HL-60 (cell line): ENCODE results near the gene GRID2IP.

ENCODE experiments used
- DNase-seq, 2 experiments: peaks; one replicate each; pipeline ENCODE4 v3.0.0-alpha.2; 2010 to 2020; ENCODE audit warnings: low read depth in 1 of 2, low spot score in 1 of 2
- H3K27ac ChIP-seq: fragments of 250-450 bp; sonication (Bioruptor Pico); replicated peaks from 2 replicates; pipeline ENCODE4 v1.5.1; 2020; ENCODE audit warnings: mild to moderate bottlenecking, moderate library complexity
- H3K27me3 ChIP-seq: fragments of 250-450 bp; sonication (Bioruptor Pico); 2 replicates; pipeline ENCODE4 v1.5.1; 2021; ENCODE audit warnings: mild to moderate bottlenecking, moderate library complexity; ENCODE audit not compliant: insufficient read depth, poor library complexity, severe bottlenecking
- H3K4me3 ChIP-seq: replicated peaks from 2 replicates; pipeline ENCODE4 v1.5.1; 2011; ENCODE audit warnings: mild to moderate bottlenecking, control low read depth, low read length; ENCODE audit not compliant: insufficient read depth
- GABPA ChIP-seq: IDR thresholded peaks from 2 replicates; pipeline ENCODE4 v1.6.1; 2012; ENCODE audit warnings: low read depth
- POLR2AphosphoS5 ChIP-seq: IDR thresholded peaks from 2 replicates; pipeline ENCODE4 v1.6.1; 2012; ENCODE audit warnings: low read depth
- SPI1 ChIP-seq: IDR thresholded peaks from 2 replicates; pipeline ENCODE4 v1.6.1; 2012; ENCODE audit warnings: low read depth, mild to moderate bottlenecking, borderline replicate concordance
- TF ChIP-seq, protein P1 (sequence below): IDR thresholded peaks from 2 replicates; pipeline ENCODE4 v1.6.1; 2012; ENCODE audit warnings: low read depth; ENCODE audit not compliant: insufficient replicate concordance
- TF ChIP-seq, protein P2 (sequence below): IDR thresholded peaks from one replicate; pipeline ENCODE4 v1.5.1; 2011; ENCODE audit warnings: low read length, control low read depth, inconsistent platforms; ENCODE audit not compliant: insufficient read depth

GRID2IP gene

DNA sequence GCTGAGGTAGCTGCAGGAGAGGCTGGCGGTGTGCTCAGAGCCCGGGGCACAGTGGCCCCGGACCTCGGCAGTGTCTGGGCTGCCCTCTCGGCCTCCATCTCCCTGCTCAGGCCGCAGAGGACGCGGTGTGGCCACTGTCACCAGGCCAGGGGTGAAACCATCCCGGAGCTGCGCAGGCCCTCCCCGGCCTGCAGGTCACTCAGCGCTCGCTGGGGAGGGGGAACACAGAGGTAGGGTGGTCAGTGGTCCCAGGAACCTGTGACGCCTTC lies 53.7 kb downstream of the GRID2IP start:
- Histone ChIP-seq H3K4me3 (no peak overlapping the region), H3K27me3 (no peaks in the 10 kb centered on the region), H3K27ac (no peak overlapping the region)
- TF ChIP-seq SPI1 (no peak), POLR2AphosphoS5 (no peak), GABPA (no peak)
- TF ChIP-seq, protein P1, sequence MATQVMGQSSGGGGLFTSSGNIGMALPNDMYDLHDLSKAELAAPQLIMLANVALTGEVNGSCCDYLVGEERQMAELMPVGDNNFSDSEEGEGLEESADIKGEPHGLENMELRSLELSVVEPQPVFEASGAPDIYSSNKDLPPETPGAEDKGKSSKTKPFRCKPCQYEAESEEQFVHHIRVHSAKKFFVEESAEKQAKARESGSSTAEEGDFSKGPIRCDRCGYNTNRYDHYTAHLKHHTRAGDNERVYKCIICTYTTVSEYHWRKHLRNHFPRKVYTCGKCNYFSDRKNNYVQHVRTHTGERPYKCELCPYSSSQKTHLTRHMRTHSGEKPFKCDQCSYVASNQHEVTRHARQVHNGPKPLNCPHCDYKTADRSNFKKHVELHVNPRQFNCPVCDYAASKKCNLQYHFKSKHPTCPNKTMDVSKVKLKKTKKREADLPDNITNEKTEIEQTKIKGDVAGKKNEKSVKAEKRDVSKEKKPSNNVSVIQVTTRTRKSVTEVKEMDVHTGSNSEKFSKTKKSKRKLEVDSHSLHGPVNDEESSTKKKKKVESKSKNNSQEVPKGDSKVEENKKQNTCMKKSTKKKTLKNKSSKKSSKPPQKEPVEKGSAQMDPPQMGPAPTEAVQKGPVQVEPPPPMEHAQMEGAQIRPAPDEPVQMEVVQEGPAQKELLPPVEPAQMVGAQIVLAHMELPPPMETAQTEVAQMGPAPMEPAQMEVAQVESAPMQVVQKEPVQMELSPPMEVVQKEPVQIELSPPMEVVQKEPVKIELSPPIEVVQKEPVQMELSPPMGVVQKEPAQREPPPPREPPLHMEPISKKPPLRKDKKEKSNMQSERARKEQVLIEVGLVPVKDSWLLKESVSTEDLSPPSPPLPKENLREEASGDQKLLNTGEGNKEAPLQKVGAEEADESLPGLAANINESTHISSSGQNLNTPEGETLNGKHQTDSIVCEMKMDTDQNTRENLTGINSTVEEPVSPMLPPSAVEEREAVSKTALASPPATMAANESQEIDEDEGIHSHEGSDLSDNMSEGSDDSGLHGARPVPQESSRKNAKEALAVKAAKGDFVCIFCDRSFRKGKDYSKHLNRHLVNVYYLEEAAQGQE = no peak
- TF ChIP-seq, protein P2, sequence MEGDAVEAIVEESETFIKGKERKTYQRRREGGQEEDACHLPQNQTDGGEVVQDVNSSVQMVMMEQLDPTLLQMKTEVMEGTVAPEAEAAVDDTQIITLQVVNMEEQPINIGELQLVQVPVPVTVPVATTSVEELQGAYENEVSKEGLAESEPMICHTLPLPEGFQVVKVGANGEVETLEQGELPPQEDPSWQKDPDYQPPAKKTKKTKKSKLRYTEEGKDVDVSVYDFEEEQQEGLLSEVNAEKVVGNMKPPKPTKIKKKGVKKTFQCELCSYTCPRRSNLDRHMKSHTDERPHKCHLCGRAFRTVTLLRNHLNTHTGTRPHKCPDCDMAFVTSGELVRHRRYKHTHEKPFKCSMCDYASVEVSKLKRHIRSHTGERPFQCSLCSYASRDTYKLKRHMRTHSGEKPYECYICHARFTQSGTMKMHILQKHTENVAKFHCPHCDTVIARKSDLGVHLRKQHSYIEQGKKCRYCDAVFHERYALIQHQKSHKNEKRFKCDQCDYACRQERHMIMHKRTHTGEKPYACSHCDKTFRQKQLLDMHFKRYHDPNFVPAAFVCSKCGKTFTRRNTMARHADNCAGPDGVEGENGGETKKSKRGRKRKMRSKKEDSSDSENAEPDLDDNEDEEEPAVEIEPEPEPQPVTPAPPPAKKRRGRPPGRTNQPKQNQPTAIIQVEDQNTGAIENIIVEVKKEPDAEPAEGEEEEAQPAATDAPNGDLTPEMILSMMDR = no peak
- no peak for DNase-seq

DNA sequence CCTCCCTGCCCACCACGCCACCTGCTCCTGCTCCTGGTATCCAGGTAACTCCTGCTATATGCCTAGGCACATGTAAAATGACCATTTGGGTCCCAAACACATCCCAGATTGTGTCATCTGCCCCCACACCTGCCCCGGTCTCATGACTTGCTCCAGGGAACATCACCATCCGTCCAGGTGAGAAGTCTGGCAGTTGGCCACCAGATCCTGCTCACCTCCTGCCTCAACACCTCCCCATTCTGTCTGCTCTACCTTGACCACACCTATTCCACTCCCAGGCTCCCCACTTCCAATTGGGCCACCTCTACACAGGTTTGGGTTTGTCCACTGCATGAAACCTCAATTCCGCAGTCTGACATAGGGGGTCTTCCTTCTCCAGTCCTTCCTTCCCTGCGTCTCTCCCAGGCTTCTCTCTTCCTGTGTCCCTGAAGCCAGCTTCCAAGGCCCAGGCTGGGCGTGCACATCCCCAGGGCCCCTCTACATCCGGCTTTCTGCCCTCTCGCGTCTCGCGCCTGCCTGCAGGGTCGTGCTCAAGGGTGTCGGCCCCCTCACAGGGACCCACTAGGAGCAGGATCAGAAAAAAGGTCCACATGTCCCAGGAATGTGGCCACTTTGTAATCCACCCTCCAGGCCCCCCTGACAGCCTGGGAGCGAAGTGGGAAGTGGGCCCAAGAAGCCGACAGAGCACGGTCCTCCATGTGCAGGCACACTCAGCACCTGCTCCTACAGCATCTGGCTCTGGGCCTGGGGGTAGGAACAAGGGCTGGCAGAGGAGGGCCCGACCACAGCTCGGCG lies 54.2 kb downstream of the GRID2IP start:
- no peak overlapping the region for H3K27ac ChIP-seq
- no peaks in the 10 kb centered on the region for H3K27me3 ChIP-seq
- TF ChIP-seq, protein P2 = no peak
- TF ChIP-seq POLR2AphosphoS5 (no peak), GABPA (no peak), SPI1 (no peak)
- TF ChIP-seq, protein P1 = no peak
- no peak overlapping the region for H3K4me3 ChIP-seq
- no peak for DNase-seq

DNA sequence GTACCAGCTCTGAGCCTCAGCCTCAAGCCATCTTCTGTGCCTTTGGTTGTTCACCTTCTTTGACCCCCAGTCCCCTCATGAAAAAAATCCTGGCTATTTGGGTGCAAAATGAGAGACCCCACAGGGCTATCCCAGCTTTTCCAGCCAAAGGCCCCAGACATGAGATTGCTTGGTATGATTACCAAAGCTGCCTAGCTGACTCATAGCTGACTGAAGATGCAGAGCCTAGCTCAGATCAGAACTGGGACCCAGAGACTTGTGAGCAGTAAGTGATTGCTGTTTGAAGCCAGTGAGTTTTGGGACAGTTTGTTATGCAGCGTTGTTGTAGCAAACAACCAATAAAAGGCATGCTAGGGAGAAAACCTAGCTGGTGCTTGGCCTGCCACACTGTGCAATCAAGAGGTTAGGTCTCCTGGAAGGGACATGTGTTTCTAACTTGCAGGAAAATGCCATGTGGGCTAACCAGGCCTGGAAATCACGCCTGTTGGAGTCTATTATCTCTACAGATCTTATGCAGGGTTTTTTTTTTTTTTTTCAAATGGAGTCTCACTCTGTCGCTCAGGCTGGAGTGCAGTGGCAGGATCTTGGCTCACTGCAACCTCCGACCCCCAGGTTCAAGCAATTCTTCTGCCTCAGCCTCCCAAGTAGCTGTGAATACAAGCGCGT lies 55.5 kb downstream of the GRID2IP start:
- no peaks in the 10 kb centered on the region for H3K27me3 ChIP-seq
- no peak for DNase-seq
- TF ChIP-seq POLR2AphosphoS5 (no peak), SPI1 (no peak), GABPA (no peak)
- TF ChIP-seq, protein P2 = no peak
- TF ChIP-seq, protein P1 = no peak
- no peak overlapping the region for H3K4me3 ChIP-seq
- H3K27ac ChIP-seq = no peak overlapping the region
